HG03521 (cell line): Measurements from ENCODE around the gene PPP1R1A.

ENCODE experiments used
- ATAC-seq: cut with Tn5 transposase; IDR thresholded peaks from one replicate; pipeline ENCODE4 v1.9.1; 2021; ENCODE audit warnings: mild to moderate bottlenecking, moderate library complexity; ENCODE audit not compliant: unreplicated experiment

Gene PPP1R1A, protein sequence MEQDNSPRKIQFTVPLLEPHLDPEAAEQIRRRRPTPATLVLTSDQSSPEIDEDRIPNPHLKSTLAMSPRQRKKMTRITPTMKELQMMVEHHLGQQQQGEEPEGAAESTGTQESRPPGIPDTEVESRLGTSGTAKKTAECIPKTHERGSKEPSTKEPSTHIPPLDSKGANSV

DNA sequence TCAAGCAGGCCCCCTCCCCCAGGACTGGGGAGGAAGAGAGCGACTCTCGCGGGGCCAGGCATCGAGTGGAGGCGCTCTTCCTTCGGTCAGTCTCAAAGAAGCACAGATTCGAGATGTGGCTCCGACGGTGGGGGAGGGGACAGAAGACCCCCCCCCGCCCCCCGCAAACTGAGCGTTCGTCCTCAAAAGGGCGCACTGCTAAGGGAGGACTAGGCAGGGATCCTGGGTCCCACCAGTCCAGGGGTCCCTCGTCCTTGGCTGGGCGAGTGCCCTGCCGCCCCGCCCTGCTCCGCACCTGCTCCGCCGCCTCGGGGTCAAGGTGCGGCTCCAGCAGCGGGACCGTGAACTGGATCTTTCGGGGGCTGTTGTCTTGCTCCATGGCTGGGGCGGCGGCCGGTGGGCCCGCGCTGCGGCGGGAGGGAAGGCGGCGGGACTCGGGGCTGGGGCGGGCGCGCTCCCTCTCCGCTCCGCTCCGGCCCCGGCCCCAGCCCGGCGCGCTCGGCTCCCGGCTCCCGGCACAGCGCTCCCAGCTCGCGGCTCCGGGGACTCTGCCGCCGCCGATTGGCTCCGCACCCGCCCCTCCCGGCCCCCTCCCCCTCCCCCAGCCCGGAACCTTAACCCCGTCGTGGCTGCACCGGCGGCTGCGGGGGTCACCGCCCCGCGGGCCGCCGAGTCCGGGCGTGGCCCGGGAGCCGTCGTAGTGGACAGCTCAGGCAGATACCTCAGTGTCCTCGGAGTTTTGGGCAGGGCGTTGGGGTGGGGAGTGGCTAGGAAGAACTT lies at the start of gene PPP1R1A:
PPP1R1A (minus strand) TSS at position 550 of the 780 bp plus-strand sequence; CDS start at position 379, 171 bp downstream.
- no peak for ATAC-seq

DNA sequence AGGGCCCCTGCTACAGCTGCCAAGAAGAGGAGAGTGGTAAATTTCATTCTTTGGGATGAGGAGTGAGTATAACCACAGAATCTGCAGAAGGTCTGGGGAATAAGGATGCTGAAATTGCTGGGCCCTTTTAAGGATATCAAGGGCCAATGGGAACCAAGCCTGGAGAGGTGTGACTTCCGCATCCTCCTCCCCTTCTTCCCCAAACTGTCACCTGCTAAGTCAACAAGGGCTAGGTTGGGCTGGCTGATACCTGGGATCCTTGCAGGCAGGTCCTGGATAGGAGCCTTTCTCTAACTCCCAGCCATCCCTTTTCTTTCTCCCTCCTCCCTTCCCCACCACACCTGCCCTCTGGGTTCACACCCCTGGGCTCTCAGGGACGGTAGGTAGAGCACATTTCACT lies 46.3 kb upstream of the PPP1R1A start, which contains the start of gene LACRT:
LACRT (minus strand) TSS at position 101 of the 400 bp plus-strand sequence; CDS start at position 47, 54 bp downstream.
- ATAC-seq: no peak

DNA sequence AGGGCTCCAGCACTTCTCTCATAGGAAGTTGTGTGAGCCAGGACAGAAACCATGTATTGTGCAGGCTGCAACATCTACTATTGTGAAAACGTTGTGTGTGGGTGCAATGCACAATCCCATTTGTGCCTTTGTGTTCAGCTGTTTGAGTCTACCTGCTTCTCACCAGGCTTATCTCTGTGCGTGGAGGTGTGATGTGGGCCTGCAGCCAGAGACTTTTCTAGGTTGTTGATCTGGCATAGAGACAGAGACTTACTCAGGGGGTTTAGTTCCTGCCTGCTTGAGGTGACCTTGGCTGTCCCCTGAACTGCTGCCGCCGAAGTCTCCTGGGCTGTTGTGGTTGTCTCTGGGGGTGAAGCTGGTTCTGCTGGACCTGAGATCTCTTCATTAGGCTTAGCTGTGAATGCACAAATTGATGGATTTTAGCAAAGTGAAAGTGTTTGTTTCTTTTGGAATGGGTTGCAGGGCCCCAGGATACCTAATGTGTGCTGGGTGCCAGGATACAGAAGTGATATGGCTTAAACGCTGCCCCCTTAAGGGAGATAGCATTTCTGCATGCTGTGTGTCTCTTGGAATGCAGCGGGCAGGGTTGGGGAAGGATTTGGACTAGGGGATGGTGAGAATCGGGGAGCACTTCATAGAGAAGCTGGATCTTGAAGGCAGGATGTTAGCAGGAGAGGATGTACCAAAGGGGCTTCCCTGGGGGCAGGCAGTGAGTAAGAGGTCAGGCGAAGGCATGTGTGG lies 43.7 kb upstream of the PPP1R1A start:
- ATAC-seq: no peak

DNA sequence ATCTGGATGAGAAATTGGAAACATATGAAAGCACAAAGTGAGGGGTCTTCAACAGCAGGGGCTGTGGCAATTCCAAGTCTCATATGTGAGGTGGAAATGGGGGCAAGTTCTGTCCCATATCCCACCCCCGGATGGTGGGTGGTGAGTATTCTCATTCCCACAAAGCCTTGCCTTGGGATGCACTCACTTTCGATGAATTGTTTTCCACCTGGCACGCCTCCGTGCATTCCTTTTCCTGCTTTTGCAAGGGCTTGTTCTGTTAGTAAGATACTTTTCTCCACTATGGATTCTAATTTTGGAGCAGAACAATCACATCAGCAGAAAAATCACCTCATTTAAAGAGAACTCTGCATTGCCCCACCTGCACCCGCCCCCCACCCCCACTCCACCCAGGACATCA lies 43.1 kb upstream of the PPP1R1A start:
- ATAC-seq: no peak

DNA sequence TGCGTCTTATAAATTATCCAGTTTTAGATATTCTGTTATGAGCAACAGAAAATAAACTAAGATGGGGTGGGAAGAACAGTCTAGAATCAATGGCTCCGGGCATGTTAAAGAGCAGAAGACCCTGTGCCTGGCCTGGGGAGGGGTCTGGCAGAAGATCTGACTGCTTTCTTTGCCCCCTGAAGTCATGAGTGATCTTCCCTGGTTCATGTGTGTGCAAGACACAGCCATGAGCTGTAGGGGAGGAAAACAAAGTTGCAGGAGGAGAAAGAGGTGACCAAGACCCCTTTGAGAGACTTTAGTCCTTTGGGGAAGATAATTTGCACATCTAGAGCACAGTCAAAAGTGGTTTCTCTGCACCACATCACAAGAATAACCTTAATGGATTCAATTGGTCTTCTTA lies 41.5 kb upstream of the PPP1R1A start:
- ATAC-seq: no peak

DNA sequence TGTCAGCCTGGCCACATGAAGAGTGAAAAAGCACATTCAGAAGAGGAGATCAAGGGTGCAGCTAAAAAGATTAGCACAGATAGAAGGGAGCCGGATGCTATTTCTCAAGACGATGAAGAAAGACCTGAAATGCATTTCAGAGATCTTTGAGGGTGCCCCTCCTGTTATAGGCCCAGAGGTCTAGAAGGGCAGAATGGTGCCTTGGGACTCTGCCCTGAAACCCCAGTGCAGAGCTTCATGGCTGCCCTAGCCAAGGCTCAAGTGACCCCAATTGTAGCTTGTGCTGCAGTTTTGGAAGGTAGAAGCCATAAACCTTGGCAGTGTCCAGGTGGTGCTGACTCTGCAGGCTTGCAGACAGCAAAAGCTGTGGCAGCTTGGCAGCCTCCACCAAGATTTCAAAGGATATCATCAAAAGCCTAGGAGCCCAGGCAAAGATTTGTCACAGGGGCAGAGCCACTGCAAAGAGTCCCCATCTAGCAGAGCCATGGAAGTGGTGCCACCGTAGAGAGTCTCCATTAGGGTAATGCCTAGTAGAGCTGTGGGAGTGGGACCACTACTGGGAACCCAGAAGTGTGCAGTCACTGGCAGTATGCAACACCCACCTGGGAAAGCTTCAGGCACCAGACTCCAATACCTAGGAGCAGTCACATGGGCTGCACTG lies 39.9 kb upstream of the PPP1R1A start:
- no peak for ATAC-seq

DNA sequence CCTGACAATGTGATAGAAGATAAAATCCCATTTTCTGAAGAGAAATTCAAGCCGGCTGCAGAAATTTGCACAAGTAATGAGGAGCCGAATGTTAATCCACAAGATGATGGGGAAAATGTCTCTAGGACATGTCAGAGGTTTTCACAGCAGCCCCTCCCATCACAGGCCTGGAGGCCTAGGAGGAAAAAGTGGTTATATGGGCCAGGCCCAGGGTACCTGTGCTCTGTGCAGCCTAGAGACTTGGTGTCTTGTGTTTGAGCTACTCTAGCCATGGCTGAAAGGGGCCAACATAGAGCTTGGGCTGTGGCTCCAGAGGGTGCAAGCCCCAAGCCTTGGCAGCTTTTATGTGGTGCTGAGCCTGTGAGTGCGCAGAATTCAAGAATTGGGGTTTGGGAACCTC lies 38.8 kb upstream of the PPP1R1A start:
- ATAC-seq: no peak

DNA sequence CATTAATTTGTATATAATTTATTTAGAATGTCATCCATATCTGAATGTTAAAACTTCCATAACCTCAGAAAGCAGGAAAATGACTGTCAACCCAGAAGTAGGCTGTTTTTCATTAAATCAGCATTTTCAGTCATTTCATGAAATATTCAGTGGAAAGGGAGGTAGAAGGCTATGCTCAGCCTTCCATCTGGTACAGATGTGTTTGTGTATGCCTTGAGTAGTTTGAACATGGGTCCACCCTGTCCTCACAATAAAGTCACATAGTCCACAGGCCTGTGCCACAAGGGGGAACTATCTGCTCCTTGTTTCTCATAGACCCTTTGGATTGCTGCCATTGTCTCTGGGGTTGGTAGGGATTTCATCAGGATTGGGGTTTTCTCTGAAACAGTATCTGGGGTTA lies 37.1 kb upstream of the PPP1R1A start:
- no peak for ATAC-seq

DNA sequence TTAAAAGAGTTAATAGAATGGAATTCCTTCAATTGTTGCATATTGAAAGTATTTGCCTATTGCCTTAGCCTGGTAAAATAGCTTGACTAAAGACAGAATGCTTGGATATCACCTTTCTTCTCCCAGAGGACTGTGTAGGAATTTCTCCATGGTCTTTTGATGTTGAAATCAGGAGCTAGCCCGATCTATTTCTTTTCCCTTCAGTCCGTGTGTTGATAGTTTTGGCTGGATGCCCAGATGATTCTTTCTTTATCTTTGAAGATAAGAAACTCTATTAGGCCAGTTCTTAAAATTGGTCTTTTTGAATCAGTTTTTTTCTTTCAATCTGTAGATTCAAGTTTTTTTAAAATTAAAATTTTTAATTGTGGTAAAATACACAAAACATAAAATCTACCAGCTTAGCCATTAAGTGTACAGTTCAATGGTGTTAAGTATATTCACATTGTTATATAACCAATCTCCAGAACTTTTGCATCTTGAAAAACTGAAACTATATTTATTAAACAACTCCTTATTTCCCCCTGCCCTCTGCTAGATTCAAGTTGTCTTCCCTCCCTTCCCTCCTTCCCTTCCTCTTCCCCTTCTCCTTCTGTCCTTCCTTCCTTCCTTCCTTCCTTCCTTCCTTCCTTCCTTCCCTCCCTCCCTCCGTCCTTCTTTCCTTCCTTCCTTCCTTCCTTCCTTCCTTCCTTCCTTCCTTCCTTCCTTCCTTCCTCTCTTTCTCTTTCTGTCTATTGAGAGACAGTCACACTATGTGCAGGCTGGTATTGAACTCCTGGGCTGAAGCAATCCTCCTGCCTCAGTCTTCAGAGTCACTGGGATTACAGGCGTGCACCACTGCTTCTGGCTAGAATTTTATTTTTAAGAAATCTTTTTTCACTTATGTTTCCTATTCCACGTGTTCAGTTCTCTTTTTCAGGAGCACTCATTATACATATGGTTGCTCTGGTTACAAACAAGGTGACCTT lies 36.1 kb upstream of the PPP1R1A start:
- no peak for ATAC-seq

DNA sequence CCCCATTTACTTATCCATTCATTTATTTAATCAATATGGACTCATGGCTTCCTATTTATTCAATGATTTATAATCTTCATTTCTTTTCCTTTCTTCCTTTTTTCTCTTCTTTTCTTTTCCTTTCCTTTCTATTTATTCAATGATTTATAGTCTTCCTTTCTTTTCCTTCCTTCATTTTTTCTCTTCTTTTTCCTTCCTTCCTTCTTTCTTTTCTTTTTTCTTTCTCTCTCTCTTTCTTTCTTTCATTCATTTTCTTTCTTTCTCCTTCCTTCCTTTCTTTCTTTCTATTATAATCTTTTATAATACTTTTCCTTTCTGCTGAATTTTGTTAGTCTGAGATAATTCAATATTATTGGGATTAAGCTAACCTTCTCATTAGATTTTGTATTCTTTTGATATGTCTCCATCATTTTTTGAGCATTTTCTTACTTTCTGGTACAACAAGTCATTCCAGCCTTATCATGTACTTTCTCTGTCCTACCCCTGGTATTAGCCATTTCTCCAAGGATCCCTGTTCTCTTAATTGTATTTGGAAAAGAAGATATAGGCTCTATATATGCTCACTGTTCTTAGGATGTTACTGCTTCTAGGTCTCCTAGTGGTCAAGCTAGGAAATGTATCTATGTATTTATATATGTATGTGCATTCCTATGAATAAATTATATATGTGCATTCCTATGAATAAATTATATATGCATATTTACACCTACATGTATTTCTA lies 34.2 kb upstream of the PPP1R1A start:
- no peak for ATAC-seq

DNA sequence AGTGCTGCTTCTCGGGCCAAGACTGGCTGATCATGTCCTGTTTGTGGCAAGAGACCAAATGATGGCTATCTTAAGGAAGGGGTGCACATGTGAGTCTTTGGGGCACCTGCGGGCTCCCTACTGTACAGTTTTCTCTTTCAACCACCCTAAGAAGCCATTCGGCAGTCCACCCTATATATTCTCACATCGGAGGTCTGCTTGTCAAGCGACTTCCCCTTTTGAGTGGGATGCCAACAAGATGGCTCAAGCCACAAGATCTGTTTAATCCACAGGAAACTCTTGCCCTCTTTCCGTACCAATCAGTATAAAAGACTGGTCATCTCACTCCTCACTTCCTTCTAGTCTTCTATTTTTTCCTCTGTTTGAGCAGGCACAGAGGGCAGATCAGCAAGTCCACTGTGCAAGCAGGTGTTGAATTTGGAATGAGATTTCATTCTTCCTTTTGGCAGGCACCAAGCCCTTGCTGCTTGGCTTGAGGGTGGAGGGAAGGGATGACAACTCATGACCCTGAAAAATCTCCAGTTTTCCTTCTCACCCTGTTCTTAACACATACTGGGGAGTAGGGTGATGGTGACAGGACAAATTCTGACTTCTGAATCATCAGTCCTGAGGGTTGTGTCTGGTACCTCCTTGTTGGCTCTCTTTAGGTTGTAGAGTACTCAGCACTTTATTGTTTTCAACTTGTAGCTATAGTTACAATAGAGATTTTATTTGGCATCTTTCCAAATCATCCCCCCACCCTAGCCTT lies 28.6 kb upstream of the PPP1R1A start:
- ATAC-seq: no peak

DNA sequence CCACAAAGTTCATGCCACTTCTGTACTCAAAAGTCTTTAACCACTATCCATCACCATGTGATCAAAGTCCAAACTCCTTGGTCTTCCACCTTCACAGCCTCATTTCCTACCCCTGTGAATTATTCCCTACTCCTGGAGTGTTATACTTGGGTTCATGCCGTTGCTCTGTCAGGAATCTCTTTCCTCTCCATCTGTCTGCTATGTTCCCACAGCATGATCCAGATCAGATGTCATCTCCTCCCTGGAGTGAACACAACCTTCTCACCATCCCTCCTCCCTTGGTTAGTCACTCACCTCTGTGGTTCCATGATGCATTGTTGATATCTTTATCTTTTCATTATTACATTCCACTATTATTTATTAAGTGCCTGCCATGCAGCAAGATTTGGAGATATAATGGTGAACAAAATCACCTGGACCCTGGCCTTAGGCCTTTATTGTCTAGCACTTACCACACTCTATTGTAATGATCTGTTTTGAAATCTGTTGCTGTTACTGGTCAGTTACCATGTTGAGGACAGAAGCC lies 23.8 kb upstream of the PPP1R1A start:
- ATAC-seq: no peak

DNA sequence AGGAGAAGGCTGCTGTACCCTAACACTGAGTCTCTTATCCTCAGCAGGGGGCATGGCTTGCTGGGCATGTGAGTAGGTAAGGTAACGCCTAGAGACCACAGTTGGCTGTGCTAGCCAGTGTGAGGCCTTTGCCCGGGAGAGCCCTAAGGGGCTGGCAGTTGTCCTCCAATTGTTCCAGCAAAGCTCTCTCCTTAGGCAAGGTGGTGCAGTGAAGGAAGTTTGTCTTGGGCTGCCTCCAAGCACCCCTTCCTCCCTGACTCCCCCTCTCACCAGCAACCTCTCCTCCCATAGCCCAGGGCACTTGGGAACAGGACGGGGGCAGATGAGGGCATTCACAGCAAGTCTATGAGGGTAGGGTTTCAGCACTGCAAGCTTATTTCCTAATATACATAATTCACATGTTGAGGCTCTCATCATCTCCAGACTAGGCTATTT lies 23.3 kb upstream of the PPP1R1A start:
- no peak for ATAC-seq

DNA sequence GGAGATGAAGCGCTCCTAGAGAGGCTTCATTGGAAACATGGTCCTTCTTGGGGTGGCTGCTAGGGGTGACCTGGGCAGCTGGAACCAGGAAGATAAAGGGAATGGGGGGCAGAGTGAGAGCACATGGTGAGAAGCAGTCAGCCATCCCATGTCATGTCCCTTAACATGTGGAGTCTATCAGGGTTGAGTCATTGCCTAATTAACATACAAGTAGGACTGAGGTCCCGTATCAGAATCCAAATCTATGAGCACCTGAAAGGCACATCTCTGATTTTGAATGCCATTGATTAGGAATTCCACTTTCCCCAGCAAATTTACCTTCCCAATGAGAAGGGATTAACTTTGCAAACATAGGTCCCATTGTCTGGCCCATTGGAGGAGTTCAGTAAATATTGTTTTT lies 20.3 kb upstream of the PPP1R1A start:
- no peak for ATAC-seq

DNA sequence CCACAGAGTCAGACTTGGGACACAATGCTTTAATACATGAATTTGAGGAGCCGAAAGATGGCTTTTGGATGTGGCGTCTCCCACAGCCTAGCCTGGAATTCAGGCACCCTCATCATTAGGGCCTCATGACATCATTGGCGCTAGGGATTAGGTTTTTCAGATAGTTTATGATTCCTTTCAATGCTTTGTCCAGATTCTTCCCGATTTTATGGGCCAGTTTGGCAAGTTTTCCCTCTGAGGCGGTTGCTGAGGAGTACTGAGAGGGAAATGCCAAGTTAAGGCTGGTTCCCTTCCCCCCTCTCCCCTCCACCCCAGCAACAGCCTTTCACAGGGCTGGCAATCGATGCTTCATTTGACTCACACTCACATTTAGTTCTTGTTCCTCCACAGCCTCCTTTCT lies 19.7 kb upstream of the PPP1R1A start:
- ATAC-seq: no peak

DNA sequence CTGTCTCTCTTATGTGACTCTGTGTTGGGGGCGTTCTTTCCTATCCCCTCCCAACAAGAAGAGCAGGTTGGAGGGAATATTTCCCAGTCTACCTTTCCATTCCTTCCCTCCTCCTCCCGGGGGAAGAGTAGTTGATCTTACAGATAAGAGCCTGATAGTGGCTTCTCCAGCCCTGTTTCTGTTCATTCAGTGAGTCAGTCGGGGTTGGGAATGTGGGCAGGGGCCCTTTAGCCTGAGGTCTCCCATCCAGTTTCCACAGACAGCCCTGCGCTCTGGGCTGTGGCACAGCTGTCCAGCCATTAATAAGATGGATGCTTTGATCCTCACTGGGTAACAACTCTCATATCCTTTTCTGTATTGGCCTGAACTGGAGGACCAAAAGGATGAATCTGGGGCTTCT lies 18.1 kb upstream of the PPP1R1A start:
- ATAC-seq: no peak

DNA sequence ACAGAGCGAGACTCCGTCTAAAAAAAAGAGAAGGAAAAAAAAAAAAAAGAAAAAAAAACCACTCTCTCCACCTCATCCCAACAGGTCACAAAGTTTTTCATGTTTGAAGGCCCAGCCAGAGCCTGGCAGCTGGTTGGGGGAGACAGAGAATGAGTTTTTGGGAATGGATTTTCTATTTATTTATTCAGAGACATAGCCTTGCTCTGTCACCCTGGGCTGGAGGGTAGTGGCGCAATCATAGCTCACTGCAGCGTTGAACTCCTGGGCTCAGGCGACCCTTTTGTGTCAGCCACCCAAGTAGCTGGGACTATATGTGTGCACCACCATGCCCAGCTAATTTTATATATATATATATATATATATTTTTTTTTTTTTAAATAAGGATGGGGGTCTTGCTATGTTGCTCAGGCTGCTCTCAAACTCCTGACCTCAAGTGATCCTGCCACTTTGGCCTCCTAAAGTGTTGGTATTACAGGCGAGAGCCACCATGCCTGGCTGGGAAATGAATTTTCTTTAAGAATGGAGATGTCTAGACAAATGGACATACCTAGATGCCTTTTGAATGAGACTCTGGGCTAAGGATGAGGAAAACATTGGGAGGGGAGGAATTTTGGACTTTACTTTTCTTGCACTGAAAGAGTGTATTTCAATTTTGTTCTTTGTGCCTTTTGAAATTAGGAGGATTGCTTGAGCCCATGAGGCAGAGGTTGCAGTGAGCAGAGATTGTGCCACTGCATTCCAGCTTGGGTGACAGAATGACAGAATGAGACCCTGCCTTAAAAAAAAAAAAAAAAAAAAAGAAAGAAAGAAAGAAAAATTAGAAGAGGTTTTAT lies 16.9 kb upstream of the PPP1R1A start:
- no peak for ATAC-seq

DNA sequence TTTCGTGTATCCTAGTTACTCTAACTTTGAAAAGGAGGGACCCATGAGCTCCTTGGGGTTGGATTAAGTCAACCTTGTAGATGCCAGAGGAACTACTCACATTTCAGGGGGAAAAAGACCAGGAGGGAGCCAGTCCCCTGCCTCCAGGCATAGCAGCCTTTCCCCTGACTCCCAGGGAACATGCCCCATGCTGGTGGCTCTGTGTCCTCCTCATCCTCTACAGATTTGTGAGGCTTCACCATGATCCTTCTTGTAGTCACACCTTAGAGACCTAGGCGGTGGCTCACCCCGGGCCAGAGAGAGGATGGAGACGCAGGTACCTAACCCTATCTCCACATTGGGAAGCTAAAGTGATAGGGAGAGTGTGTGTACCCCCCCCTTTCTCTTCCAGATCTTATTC lies 16.0 kb upstream of the PPP1R1A start:
- no peak for ATAC-seq
